KOPT-K1 (cell line): ENCODE data around the gene VWA5B2.
A peak's percentile ranks its signal among the peaks of the same experiment; 100 is the strongest.

Source experiments
- H3K27ac ChIP-seq: fragments of 200-600 bp; sonication (generic); 2 replicates; pipeline ENCODE4 v1.5.1; 2016; ENCODE audit warnings: antibody characterized with exemption, mild to moderate bottlenecking, low read depth, low read length; ENCODE audit not compliant: poor library complexity, severe bottlenecking
- H3K36me3 ChIP-seq: fragments of 200-600 bp; sonication (generic); 2 replicates; pipeline ENCODE4 v1.5.1; 2017; ENCODE audit warnings: antibody characterized with exemption, mild to moderate bottlenecking, low read length, moderate library complexity; ENCODE audit not compliant: insufficient read depth
- H3K9me3 ChIP-seq: fragments of 200-600 bp; sonication (generic); 2 replicates; pipeline ENCODE4 v1.5.1; 2017; ENCODE audit warnings: antibody characterized with exemption, low read length, mild to moderate bottlenecking; ENCODE audit not compliant: insufficient read depth, poor library complexity, severe bottlenecking

Gene VWA5B2

DNA sequence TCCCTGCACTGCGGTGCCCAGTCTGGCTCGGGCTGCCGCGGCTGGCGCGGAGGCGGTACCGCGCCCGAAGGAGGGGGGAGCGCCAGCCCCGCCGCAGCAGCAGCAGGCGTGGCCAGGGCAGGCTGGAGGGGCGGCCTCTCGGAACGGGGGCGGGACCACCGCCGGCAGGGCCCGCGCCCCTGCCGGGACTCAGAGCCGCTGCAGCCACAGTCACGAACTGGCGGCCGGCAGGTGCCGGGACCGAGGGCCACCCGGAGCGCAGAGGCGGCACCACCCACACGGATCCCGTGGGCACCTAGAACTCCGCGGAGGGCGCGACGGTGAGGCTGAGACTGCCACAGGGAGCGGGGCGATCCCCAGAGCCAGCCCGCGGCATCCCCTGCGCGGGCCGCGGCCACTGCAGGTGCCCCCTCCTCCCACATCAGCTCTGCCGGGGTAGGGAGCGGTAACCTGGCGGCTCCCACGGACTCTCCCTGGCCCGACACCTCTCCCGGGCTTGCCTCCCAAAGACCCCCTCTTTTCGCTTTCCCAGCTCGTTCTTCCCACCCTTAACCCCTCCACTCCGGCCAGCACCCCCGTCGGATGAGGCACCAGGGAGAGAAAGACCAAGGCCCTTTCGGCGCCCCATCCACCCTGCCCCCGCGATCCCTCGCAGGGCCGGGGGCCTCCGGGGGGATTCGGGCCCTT is at the start of gene VWA5B2:
Gene VWA5B2, plus strand, starts transcription at position 192 of the 687 bp plus-strand sequence. CDS start 944 bp downstream, outside the sequence.
- Histone ChIP-seq H3K9me3 (no peaks in the 10 kb centered on the region), H3K36me3 (no peaks in the 10 kb centered on the region), H3K27ac (no peak within 1 kb of the TSS)

DNA sequence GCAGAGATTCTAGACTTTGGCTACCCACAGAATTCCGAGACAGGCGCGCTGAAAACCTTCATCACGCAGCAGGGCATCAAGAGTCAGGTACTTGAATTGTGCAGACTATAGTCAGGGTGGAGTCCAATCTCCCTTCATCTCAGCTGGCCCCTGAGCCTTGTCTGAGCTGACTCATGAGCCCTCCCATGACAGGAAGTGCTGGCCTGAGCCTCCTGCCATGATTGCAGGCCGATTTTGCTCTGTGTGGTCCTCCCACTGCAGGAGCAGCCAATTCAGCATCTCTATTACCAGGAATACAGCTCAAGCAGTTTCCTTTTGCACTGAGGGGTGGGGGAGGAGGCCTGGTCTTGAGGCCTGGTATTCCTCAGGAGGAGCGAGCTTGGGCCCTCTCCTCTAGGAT is 49.2 kb upstream of the VWA5B2 start:
- Histone ChIP-seq H3K27ac (no peak overlapping the region), H3K9me3 (no peaks in the 10 kb centered on the region), H3K36me3 (peaks cover 81% of the 10 kb centered on the region)

DNA sequence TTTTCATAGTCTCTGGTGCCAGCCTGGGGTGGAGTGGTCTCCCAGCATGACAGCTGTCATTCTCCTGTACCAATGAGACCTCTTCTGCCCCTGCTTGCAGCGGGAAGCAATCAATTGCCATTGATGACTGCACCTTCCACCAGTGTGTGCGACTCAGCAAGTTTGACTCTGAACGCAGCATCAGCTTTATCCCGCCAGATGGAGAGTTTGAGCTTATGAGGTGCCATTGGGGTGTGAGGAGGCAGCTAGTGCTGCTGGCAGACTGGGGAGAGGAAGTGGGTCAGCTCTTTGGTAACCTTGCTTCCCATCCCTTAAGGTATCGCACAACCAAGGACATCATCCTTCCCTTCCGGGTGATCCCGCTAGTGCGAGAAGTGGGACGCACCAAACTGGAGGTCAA is 47.8 kb upstream of the VWA5B2 start:
- no peak overlapping the region for H3K27ac ChIP-seq
- H3K9me3 ChIP-seq: no peaks in the 10 kb centered on the region
- peaks cover 80% of the 10 kb centered on the region for H3K36me3 ChIP-seq

DNA sequence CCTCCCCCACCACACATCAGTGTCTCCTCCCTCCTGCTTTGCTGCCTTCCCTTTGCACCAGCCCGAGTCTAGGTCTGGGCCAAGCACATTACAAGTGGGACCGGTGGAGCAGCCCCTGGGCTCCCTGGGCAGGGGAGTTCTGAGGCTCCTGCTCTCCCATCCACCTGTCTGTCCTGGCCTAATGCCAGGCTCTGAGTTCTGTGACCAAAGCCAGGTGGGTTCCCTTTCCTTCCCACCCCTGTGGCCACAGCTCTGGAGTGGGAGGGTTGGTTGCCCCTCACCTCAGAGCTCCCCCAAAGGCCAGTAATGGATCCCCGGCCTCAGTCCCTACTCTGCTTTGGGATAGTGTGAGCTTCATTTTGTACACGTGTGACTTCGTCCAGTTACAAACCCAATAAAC is 45.7 kb upstream of the VWA5B2 start:
- H3K27ac ChIP-seq: no peak overlapping the region
- H3K9me3 ChIP-seq: no peaks in the 10 kb centered on the region
- peaks cover 75% of the 10 kb centered on the region for H3K36me3 ChIP-seq

DNA sequence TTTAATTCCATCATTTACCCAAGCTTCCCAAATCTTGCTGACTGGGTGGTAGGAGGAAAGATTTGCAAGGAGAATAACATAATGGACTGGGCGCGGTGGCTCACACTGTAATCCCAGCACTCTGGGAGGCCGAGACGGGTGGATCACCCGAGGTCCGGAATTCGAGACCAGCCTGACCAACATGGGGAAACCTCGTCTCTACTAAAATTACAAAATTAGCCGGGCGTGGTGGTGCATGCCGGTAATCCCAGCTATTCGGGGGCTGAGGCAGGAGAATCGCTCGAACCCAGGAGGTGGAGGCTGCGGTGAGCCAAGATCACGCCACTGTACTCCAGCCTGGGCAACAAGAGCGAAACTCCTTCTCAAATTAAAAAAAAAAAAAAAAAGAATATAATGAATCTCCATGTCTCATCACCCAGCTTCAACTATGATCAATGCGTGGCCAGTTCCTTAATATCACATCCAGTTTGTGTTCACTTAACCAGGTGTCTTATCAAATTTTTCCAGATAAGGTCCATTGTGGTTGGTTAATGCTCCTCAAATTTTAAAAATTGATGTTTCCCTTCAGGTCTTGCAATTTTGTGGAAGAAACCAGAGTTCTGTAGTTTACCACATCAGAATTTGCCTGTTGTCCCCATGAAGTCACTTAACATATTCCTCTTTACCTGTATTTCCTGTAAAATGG is 44.7 kb upstream of the VWA5B2 start:
- Histone ChIP-seq H3K36me3 (peaks cover 75% of the 10 kb centered on the region), H3K9me3 (no peaks in the 10 kb centered on the region), H3K27ac (peak overlapping the region; percentile 74)

DNA sequence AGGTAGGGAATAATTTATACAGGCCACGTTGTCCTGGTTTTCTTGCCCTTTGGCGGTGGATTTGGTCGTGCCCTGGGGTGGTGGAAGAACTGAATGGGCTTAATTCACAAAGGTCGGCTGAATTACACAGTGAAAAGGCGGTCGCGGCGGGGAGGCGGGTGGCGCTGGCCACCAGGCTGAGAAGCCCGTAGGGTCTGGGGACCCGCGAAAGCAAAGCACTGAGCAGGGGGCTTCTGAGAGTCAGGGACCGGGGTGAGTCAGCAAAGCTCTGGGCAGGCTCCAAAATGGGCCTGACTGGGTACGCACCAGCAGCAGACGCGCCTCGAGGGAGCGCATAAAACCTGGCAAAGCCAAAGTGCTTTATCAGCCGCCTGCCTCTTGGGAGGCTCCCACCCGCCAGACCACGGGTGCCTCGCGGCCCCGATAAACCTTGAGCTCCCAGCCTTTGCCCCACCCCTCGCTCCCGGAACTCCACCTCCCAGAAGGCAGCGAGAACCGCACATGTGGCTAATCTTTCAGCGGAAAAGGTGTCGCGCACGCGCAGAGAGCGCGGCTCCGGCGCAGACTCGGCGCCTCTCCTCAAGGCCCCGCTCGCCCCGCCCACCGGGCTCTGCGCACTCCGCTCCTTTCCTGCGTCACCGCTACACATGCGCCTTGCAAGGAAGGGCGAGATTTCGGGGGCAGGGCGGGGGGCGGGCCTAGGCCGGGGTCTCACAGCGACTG is 43.8 kb upstream of the VWA5B2 start:
- Histone ChIP-seq H3K9me3 (no peaks in the 10 kb centered on the region), H3K27ac (peak overlapping the region; percentile 82), H3K36me3 (peaks cover 75% of the 10 kb centered on the region)

DNA sequence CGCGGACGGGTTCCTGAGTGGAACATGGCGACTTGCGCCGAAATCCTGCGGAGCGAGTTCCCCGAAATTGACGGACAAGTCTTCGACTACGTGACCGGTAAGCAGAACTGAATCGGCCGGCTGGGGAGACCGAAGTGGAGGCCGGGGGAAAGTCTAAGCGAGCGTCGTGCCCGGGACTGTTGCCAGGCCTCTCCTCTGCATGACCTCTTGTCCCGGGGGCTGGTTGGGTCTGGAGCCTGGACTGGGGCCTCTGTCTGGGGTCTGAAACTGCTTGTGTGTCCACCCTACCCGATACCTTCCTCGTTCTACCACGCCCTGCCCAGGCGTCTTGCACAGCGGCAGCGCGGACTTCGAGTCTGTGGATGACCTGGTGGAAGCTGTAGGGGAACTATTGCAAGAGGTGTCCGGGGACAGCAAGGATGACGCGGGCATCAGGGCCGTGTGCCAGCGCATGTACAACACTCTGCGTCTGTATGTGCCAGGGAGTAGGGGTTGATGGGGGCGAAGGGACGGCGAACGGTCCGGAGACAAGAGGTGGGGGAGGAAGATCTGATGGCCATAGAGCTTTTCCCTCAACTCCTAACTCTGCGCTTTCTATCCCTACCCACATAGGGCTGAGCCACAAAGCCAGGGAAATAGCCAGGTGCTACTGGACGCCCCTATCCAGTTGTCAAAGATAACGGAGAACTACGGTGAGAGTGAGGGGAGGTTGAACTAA is 43.0 kb upstream of the VWA5B2 start, which contains the start of gene ABCF3:
Gene ABCF3, plus strand, starts transcription at position 16 of the 718 bp plus-strand sequence. Its CDS starts 9 bp downstream, at position 25.
- Histone ChIP-seq H3K27ac (peak within 1 kb of the TSS; percentile 82), H3K9me3 (no peaks in the 10 kb centered on the region), H3K36me3 (peaks cover 75% of the 10 kb centered on the region)

DNA sequence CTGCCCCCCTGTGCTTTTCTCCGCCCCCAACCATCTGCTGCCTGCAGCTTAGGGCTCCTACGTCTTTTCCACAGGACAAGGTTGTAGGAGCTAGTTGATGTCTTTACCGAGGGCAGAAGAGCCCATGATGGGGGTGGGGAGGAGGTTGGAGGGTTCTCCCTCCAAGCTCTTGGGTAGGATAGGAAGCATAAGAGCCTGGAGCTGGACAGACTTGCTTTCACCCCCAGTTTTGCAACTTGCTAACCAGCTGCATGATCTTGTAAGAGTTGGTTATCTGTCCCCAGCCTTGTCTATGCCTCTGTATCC is 42.5 kb upstream of the VWA5B2 start:
- Histone ChIP-seq H3K27ac (peak overlapping the region; percentile 82), H3K36me3 (peaks cover 75% of the 10 kb centered on the region)

DNA sequence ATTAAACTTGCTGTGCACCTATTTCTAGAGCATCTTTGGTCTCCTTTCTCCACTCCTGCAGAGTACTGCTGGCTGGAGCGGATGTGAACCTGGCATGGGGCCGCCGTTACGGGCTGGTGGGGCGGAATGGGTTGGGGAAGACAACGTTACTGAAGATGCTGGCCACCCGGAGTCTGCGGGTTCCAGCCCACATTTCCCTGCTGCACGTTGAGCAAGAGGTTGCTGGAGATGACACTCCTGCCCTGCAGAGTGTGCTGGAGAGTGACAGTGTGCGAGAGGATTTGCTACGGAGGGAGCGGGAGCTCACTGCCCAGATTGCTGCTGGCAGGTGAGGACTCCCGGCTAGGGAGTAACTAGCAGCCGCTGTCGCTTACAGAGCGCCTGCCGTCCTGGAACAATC is 41.3 kb upstream of the VWA5B2 start:
- Histone ChIP-seq H3K9me3 (no peaks in the 10 kb centered on the region), H3K36me3 (peaks cover 75% of the 10 kb centered on the region), H3K27ac (no peak overlapping the region)

More for the DNA sequence above, 42.5 kb upstream of the VWA5B2 start:
- H3K9me3 ChIP-seq: no peaks in the 10 kb centered on the region

DNA sequence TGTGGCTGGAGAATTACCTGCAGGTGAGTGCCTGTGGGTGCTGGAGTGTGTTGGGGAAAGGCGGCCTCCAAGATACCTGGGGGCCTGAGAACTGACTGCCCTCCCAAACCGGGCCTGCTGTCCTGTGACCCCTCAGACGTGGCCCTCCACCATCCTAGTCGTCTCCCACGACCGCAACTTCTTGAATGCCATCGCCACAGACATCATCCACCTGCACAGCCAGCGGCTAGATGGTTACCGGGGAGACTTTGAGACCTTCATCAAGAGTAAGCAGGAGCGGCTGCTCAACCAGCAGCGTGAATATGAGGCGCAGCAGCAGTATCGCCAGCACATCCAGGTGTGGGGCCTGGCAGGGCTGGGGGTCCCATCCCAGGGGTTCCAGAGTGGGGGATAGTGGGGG is 40.0 kb upstream of the VWA5B2 start:
- H3K27ac ChIP-seq: no peak overlapping the region
- H3K9me3 ChIP-seq: no peaks in the 10 kb centered on the region
- H3K36me3 ChIP-seq: peaks cover 75% of the 10 kb centered on the region

DNA sequence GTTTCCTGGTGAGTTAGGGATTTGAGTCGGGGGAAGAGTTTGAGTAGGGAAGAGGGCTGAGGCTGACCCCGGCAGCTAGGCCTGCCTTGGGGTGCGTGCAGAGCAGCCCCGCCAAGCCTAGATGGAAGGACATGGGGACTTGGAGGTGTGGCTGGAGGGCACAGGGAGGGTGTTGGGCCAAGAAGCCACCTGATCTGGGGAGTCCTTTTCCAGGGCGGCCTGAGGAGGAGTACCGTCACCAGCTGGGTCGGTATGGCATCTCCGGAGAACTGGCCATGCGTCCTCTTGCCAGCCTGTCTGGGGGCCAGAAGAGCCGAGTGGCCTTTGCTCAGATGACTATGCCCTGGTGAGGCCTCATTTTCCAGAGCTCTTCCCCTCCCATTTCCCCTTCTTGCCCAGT is 36.5 kb upstream of the VWA5B2 start:
- Histone ChIP-seq H3K36me3 (peaks cover 83% of the 10 kb centered on the region), H3K9me3 (no peaks in the 10 kb centered on the region), H3K27ac (no peak overlapping the region)

DNA sequence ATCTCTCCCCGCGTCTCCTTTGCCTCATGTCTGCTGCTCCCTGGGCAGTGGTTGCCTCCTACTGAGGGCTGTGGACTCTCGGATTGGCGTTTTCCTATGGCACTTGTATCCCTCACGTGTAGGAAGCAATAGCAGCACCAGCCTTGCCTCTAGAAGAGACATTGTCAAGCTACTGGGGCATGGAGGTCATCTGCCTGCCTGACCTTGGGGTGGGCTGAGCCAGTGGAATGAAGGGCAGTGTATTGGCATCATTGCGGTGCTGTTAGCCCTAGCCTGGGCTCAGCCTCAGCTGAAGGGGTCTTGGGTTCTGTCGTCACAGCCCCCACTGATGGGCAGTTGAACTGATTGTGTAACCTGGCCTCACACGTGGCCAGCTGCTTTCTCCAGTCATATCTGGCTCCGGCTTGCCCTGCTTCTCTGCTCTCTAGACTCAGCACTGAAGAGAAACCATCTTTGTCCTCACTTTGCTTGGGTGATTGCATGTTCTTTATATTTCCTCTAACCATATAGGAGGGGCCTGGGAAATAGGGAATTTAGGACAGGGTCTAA is 35.3 kb upstream of the VWA5B2 start:
- H3K9me3 ChIP-seq: no peaks in the 10 kb centered on the region
- no peak overlapping the region for H3K27ac ChIP-seq
- peaks cover 71% of the 10 kb centered on the region for H3K36me3 ChIP-seq

DNA sequence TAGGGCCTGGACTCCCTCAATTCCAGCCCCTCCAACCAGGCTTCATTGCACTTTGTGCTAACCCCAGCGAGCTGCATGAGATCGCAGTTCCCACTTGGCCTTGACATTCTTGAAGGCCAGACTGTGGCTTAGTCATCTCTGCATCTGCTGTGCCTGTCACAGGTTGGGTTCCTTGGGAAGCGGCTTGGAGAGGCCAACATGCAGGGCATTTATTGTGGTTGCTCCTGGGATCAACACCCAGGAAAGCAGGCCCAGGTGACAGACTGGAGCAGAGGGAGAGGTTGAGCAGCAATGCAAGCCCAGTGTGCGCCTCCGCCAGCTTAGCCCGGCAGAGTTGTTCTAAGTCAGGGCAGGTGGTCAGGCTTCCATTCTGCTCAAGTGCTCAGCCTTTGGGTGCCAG is 32.8 kb upstream of the VWA5B2 start:
- Histone ChIP-seq H3K36me3 (peaks cover 47% of the 10 kb centered on the region), H3K9me3 (no peaks in the 10 kb centered on the region), H3K27ac (no peak overlapping the region)

DNA sequence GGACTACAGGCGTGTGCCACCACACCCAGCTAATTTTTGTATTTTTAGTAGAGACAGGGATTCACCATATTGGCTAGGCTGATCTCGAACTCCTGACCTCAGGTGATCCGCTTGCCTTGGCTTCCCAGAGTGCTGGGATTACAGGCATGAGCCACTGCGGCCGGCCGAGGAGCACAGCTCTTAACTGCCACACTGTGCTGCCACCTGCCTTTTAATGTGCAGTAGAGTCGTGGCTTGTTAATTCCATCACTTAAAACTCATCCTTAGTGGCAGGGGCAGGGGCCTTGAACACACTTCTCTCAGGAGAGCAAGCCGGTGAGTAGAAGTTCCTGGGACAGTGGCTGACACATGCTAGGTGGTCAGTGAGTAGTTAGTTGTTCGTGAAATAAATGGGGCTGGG is 30.9 kb upstream of the VWA5B2 start:
- Histone ChIP-seq H3K27ac (no peak overlapping the region), H3K36me3 (peaks cover 27% of the 10 kb centered on the region), H3K9me3 (no peaks in the 10 kb centered on the region)

DNA sequence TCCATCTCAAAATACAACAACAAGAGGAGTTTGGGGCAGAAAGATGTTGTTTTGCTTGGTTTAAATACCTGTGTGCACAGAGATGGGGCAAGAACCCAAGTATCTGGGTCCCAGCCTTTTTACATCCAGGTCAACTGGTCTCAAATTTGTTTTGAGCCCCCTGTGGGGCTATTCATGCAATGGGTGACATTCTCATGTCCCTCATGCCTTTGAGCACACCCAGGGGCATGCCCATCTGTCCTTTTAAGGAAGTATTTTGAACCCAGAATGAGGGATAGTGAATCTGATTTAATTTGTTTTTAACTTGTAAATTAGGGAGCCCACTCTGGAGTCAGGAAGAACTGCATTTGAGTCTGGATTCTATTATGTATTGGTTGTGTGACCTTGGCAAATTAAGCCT is 28.6 kb upstream of the VWA5B2 start:
- H3K27ac ChIP-seq: no peak overlapping the region
- H3K36me3 ChIP-seq: peaks cover 4% of the 10 kb centered on the region; the same call in 1 of the 2 replicates
- no peaks in the 10 kb centered on the region for H3K9me3 ChIP-seq
